ENCODE results near the gene RAPSN. TPM values are rescaled to one million over a fixed set of nuclear protein-coding genes. Genes with fewer than 3 reads are reported as not detected.
A peak's percentile ranks its signal among the peaks of the same experiment; 100 is the strongest.

The RAPSN gene
- total RNA-seq, 1 donor from 2014 or later: 0.16 TPM

GRCh38 chr11:47440054-47440476 lies 8.9 kb downstream of the RAPSN start:
- DNase-seq (ENCODE audit: low read depth, low spot score): no peak
- H3K27ac Mint-ChIP-seq (ENCODE audit: unreplicated experiment): no peak overlapping the region
- no peaks in the 10 kb centered on the region for H3K4me1 Mint-ChIP-seq
- TF ChIP-seq, protein P1, sequence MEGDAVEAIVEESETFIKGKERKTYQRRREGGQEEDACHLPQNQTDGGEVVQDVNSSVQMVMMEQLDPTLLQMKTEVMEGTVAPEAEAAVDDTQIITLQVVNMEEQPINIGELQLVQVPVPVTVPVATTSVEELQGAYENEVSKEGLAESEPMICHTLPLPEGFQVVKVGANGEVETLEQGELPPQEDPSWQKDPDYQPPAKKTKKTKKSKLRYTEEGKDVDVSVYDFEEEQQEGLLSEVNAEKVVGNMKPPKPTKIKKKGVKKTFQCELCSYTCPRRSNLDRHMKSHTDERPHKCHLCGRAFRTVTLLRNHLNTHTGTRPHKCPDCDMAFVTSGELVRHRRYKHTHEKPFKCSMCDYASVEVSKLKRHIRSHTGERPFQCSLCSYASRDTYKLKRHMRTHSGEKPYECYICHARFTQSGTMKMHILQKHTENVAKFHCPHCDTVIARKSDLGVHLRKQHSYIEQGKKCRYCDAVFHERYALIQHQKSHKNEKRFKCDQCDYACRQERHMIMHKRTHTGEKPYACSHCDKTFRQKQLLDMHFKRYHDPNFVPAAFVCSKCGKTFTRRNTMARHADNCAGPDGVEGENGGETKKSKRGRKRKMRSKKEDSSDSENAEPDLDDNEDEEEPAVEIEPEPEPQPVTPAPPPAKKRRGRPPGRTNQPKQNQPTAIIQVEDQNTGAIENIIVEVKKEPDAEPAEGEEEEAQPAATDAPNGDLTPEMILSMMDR (conservative IDR thresholded peaks at IDR 0.05): no peak
- H3K4me3 Mint-ChIP-seq: no peak overlapping the region
- H3K9me3 Mint-ChIP-seq: no peaks in the 10 kb centered on the region
- H3K36me3 Mint-ChIP-seq (ENCODE audit: low read depth): no peaks in the 10 kb centered on the region
- H3K27me3 Mint-ChIP-seq (ENCODE audit: low read depth): no peaks in the 10 kb centered on the region

DNA sequence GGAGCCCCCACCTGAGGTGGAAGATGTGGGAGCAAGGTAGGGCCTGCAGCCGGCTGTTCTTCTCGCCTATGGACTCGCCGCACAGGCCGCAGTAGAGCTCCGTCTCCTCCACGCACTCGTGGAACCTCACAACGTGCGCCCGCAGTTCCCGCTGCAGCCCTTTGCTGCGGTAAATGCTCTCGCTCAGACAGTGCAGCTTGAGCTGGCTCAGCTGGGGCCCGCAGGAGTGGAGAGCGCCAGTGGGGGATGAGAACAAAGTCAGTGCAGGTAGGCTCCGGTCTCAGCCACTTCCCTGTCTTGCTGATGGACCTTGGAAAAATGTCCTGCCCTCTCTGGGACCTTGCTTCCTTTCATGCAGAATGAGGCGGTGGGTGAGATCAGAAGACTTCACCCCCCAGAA lies 10.2 kb downstream of the RAPSN start:
- H3K27ac Mint-ChIP-seq (ENCODE audit: unreplicated experiment): no peak overlapping the region
- H3K27me3 Mint-ChIP-seq (ENCODE audit: low read depth): no peaks in the 10 kb centered on the region
- H3K4me1 Mint-ChIP-seq: no peaks in the 10 kb centered on the region
- H3K4me3 Mint-ChIP-seq: no peak overlapping the region
- no peak for DNase-seq (ENCODE audit: low read depth, low spot score)
- no peaks in the 10 kb centered on the region for H3K36me3 Mint-ChIP-seq (ENCODE audit: low read depth)
- TF ChIP-seq, protein P1 (conservative IDR thresholded peaks at IDR 0.05): no peak
- no peaks in the 10 kb centered on the region for H3K9me3 Mint-ChIP-seq

GRCh38 chr11:47437746-47438418 lies 11.1 kb downstream of the RAPSN start:
- H3K27ac Mint-ChIP-seq (ENCODE audit: unreplicated experiment): peak overlapping the region; percentile 35
- TF ChIP-seq, protein P1 (conservative IDR thresholded peaks at IDR 0.05): no peak
- no peaks in the 10 kb centered on the region for H3K9me3 Mint-ChIP-seq
- H3K27me3 Mint-ChIP-seq (ENCODE audit: low read depth): no peaks in the 10 kb centered on the region
- no peak for DNase-seq (ENCODE audit: low read depth, low spot score)
- no peaks in the 10 kb centered on the region for H3K4me1 Mint-ChIP-seq
- no peak overlapping the region for H3K4me3 Mint-ChIP-seq
- no peaks in the 10 kb centered on the region for H3K36me3 Mint-ChIP-seq (ENCODE audit: low read depth)

DNA sequence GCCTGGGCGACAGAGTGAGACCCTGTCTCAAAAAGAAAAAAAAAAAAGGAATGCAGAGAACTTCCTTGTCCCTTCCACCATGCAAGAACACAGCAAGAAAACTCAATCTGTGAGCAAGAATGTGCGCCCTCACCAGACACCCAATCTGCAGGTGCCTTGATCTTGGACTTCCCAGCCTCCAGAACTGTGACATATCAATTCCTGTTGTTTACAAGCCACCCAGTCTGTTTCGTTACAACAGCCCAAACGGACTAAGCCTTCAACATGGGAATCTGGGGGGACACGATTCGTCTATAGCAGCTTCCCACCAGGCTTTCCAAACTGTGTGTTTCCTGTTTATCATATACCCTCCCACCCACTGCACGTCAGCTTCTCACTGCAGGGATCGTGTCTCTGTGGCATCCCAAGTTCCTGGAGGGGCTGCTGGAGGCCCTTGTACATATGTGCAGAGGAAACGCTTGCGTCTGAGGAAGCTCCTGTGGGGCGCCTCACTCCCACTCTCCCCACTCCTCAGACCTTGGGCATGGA lies 11.7 kb downstream of the RAPSN start:
- no peak for DNase-seq (ENCODE audit: low read depth, low spot score)
- Mint-ChIP-seq H3K27me3 (ENCODE audit: low read depth) (no peaks in the 10 kb centered on the region), H3K36me3 (ENCODE audit: low read depth) (no peaks in the 10 kb centered on the region), H3K9me3 (no peaks in the 10 kb centered on the region), H3K27ac (ENCODE audit: unreplicated experiment) (peak overlapping the region; percentile 35), H3K4me1 (no peaks in the 10 kb centered on the region), H3K4me3 (no peak overlapping the region)
- TF ChIP-seq, protein P1 (conservative IDR thresholded peaks at IDR 0.05): no peak

DNA sequence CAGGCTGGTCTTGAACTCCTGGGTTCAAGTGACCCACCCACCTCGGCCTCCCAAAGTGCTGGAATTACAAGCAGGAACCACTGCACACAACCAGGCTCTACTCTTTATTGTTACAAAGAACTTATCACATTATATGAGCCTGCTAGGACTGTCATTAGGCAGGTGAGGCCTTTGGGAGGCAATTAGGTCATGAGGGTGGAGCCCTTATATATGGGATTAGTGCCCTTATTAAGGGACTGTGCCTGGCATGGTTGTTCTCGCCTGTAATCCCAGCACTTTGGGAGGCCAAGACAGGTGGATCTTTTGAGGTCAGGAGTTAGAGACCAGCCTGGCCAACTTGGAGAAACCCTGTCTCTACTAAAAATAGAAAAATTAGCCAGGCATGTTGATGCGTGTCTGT lies 12.2 kb downstream of the RAPSN start:
- TF ChIP-seq, protein P1 (conservative IDR thresholded peaks at IDR 0.05): no peak

More for the DNA sequence above, 12.2 kb downstream of the RAPSN start:
- H3K27ac Mint-ChIP-seq (ENCODE audit: unreplicated experiment): peak overlapping the region; percentile 12
- no peaks in the 10 kb centered on the region for H3K27me3 Mint-ChIP-seq (ENCODE audit: low read depth)
- H3K9me3 Mint-ChIP-seq: no peaks in the 10 kb centered on the region
- DNase-seq (ENCODE audit: low read depth, low spot score): no peak
- H3K36me3 Mint-ChIP-seq (ENCODE audit: low read depth): no peaks in the 10 kb centered on the region
- no peak overlapping the region for H3K4me3 Mint-ChIP-seq
- H3K4me1 Mint-ChIP-seq: no peaks in the 10 kb centered on the region
